Fibroblast of pulmonary artery (primary cell): ENCODE data around the gene PCDHGA4.
"Not testable (repeated sequence)": the region's sequence is repeated elsewhere in the genome, so short reads cannot be mapped to it uniquely, and the experiment has no call there.

Experiments
- DNase-seq: peaks from one replicate; pipeline ENCODE4 v3.0.0-alpha.2; 2010; ENCODE audit warnings: low read depth
- H3K4me3 ChIP-seq: replicated peaks from 2 replicates; pipeline ENCODE4 v1.5.1; 2011; ENCODE audit warnings: low read depth, mild to moderate bottlenecking, control low read depth, low read length, moderate library complexity
- CTCF ChIP-seq: IDR thresholded peaks from 2 replicates; pipeline ENCODE4 v1.5.1; 2011; ENCODE audit warnings: mild to moderate bottlenecking, control low read depth, low read length, inconsistent platforms; ENCODE audit errors: missing control alignments

The PCDHGA4 gene

DNA sequence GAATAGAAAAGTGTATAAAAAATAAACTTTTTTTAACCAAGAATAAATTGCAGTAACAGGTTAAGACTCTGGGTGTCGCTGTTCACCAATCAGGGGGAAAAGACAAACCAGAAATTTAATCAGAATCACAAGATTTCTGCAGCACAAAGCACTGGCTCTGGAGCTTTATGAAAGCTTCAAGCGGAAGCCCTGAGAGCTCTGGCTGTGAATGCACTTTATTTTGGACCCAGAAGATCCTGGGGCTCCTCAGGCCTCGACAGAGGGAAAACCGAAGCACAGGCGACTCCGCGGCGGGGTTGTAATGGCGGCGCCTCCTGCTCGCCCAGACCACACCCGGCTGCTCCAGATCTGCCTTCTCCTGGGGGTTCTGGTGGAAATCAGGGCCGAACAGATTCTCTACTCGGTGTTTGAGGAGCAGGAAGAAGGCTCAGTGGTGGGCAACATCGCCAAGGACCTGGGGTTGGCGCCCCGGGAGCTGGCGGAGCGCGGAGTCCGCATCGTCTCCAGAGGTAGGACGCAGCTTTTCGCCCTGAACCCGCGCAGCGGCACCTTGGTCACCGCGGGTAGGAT is at the start of gene PCDHGA4:
PCDHGA4 (plus strand) TSS at position 122 of the 570 bp plus-strand sequence; CDS start at position 209, 87 bp downstream.
- peak within 1 kb of the TSS; percentile 47 for H3K4me3 ChIP-seq
- DNase-seq: peak; percentile 49
- peak; percentile 50 for TF ChIP-seq CTCF

DNA sequence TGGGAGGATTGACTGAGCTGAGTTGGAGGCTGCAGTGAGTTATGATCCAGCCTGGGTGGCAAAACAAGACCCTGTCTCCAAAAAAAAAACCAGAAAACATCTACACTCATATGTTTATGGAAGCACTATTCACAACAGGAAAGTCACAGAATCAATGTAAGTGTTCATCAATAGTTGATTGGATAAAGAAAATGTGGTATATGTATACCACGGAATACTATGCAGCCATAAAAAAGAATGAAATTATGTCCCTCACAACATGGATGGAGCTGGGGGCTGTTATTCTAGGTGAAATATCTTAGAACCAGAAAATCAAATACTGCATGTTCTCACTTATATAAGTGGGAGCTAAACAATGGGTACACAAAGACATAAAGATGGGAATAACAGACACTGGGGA is 48.2 kb upstream of the PCDHGA4 start:
- no peak overlapping the region for H3K4me3 ChIP-seq
- DNase-seq: no peak
- TF ChIP-seq CTCF: no peak

GRCh38 chr5:141313711-141314110 is 41.1 kb upstream of the PCDHGA4 start:
- no peak overlapping the region for H3K4me3 ChIP-seq
- TF ChIP-seq CTCF: no peak
- no peak for DNase-seq

GRCh38 chr5:141316963-141317362 is 37.9 kb upstream of the PCDHGA4 start:
- not testable (repeated sequence) for DNase-seq, H3K4me3 ChIP-seq

GRCh38 chr5:141319202-141319601 is 35.6 kb upstream of the PCDHGA4 start:
- DNase-seq: no peak
- no peak for TF ChIP-seq CTCF
- H3K4me3 ChIP-seq: peak overlapping the region; percentile 94

DNA sequence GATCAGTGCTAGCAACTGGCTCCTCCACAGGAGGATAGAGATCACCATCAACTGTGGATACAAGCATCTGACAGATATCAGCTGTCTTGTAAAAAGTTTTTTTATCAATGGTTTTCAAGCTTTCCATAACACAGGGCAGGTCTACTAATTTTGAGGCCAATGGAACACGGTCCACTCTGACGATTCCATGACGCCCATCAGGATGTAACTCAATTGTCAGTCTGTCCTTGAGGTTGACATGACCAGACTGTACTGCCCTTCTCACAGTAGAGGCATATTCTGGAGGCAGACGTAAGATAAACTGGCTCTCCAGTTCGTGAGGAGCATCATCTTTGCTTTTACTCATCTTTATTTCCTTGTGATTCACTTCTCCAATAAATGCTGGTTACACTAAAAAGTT is 35.1 kb upstream of the PCDHGA4 start:
- H3K4me3 ChIP-seq: peak overlapping the region; percentile 94
- DNase-seq: no peak
- no peak for TF ChIP-seq CTCF

GRCh38 chr5:141320225-141321169 is 34.3 kb upstream of the PCDHGA4 start, which contains the start of gene TAF7:
TSS of gene TAF7 (minus strand) at chr5:141320784. CDS start at chr5:141320044, 740 bp downstream.
- TF ChIP-seq CTCF: peak; percentile 92
- H3K4me3 ChIP-seq: peak within 1 kb of the TSS; percentile 94
- peak; percentile 97 for DNase-seq
